ENCODE data around the gene TYROBP. TPM values are rescaled to one million over a fixed set of nuclear protein-coding genes. Genes with fewer than 3 reads are reported as not detected.

The TYROBP gene
- total RNA-seq, 1 experiment from 2014 or later, result not detected

GRCh38 chr19:35943321-35944301 lies 35.5 kb upstream of the TYROBP start:
- Histone ChIP-seq H3T11ph (ENCODE audit: low read length) (no peak overlapping the region), H3K79me1 (ENCODE audit: insufficient read depth, low read depth, low read length, poor library complexity, severe bottlenecking) (no peaks in the 10 kb centered on the region), H2BK5ac (ENCODE audit: insufficient read length, low read length) (no peak overlapping the region), H2BK15ac (ENCODE audit: low read depth, low read length) (no peak overlapping the region), H4K91ac (ENCODE audit: insufficient read length, low read depth, low read length) (no peak overlapping the region), H3K79me2 (ENCODE audit: insufficient read depth, low read length) (no peaks in the 10 kb centered on the region), H3K4ac (ENCODE audit: low read depth, low read length) (no peak overlapping the region), H3K18ac (ENCODE audit: insufficient read length, low read depth, low read length) (no peak overlapping the region), H2BK120ac (ENCODE audit: low read depth, low read length, poor library complexity, severe bottlenecking) (no peak overlapping the region), H2AK5ac (ENCODE audit: insufficient read length, low read length) (no peak overlapping the region), H3K4me1 (ENCODE audit: insufficient read depth, low read length) (peaks cover under 1% of the 10 kb centered on the region; the same call in 1 of the 2 replicates), H3K27me3 (ENCODE audit: insufficient read depth, low read length) (no peaks in the 10 kb centered on the region), H3K9ac (ENCODE audit: extremely low read depth, insufficient read length, low read length) (no peak overlapping the region), H2BK20ac (ENCODE audit: low read depth, low read length, poor library complexity, severe bottlenecking) (no peak overlapping the region), H3K56ac (ENCODE audit: insufficient read length, low read depth, low read length) (no peak overlapping the region), H3K23ac (ENCODE audit: insufficient read length, low read depth, low read length) (no peak overlapping the region), H3K27ac (ENCODE audit: insufficient read length, low read depth, low read length) (no peak overlapping the region), H4K20me1 (ENCODE audit: control insufficient read depth, insufficient read depth, insufficient read length) (no peaks in the 10 kb centered on the region), H2AFZ (ENCODE audit: low read length) (no peak overlapping the region), H2BK12ac (ENCODE audit: insufficient read length, low read depth, low read length) (no peak overlapping the region), H4K8ac (replicated peaks; ENCODE audit: insufficient read length, low read depth, low read length) (no peak overlapping the region), H3K9me3 (ENCODE audit: control insufficient read depth, low read depth, low read length) (no peaks in the 10 kb centered on the region), H3K23me2 (ENCODE audit: insufficient read length, low read depth, low read length, poor library complexity, severe bottlenecking) (no peaks in the 10 kb centered on the region), H3K14ac (ENCODE audit: insufficient read depth, low read length) (no peak overlapping the region), H4K5ac (ENCODE audit: insufficient read length, low read depth, low read length) (no peak overlapping the region), H3K4me2 (ENCODE audit: insufficient read depth, insufficient read length, low read length) (no peak overlapping the region)
- WGBS (ENCODE audit: extremely low coverage, insufficient read length, low lambda C conversion rate), result no CpG with 5 or more reads among the region's 9 CpGs
- Mint-ChIP-seq H3K4me3 (no peak overlapping the region), H3K9me3 (no peaks in the 10 kb centered on the region), H3K4me1 (peaks cover 5 to 9% of the 10 kb centered on the region in 2 experiments), H3K27ac (peak overlapping the region in 1 of 3 experiments; percentile 61; a peak in 2 of 7 replicates), H3K36me3 (ENCODE audit: insufficient read depth in 1 of 3, low read depth in 3 of 3) (peaks cover 13 to 43% (median 31%) of the 10 kb centered on the region in 3 experiments), H3K27me3 (ENCODE audit: low read depth) (peaks cover 5% of the 10 kb centered on the region; the same call in 1 of the 2 replicates)
- DNase-seq, result no peak
- TF ChIP-seq, protein P1, sequence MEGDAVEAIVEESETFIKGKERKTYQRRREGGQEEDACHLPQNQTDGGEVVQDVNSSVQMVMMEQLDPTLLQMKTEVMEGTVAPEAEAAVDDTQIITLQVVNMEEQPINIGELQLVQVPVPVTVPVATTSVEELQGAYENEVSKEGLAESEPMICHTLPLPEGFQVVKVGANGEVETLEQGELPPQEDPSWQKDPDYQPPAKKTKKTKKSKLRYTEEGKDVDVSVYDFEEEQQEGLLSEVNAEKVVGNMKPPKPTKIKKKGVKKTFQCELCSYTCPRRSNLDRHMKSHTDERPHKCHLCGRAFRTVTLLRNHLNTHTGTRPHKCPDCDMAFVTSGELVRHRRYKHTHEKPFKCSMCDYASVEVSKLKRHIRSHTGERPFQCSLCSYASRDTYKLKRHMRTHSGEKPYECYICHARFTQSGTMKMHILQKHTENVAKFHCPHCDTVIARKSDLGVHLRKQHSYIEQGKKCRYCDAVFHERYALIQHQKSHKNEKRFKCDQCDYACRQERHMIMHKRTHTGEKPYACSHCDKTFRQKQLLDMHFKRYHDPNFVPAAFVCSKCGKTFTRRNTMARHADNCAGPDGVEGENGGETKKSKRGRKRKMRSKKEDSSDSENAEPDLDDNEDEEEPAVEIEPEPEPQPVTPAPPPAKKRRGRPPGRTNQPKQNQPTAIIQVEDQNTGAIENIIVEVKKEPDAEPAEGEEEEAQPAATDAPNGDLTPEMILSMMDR (conservative IDR thresholded peaks at IDR 0.05), result no peak
